Ascending aorta (tissue), 2 donors: Measurements from ENCODE around the gene NR2F2. TPM values are rescaled to one million over a fixed set of nuclear protein-coding genes. Genes with fewer than 3 reads are reported as not detected.

Source experiments
- DNase-seq, 2 donors: peaks; one replicate each; pipeline ENCODE4 v3.0.0-alpha.2; 2019; ENCODE audit warnings: low spot score in 2 of 2
- H3K27ac ChIP-seq, 2 donors: fragments of 200-600 bp; sonication (generic); one replicate each; pipeline ENCODE4 v1.5.1; 2016 to 2017; ENCODE audit warnings: mild to moderate bottlenecking in 1 of 2
- H3K27me3 ChIP-seq: fragments of 200-600 bp; sonication (generic); one replicate; pipeline ENCODE4 v1.5.1; 2017
- H3K36me3 ChIP-seq, 2 donors: fragments of 200-600 bp; sonication (generic); one replicate each; pipeline ENCODE4 v1.5.1; 2016
- H3K4me1 ChIP-seq, 2 donors: fragments of 200-600 bp; sonication (generic); one replicate each; pipeline ENCODE4 v1.5.1; 2016 to 2017; ENCODE audit warnings: mild to moderate bottlenecking in 1 of 2
- H3K4me3 ChIP-seq, 2 donors: fragments of 200-600 bp; sonication (generic); one replicate each; pipeline ENCODE4 v1.5.1; 2016 to 2017; ENCODE audit warnings: mild to moderate bottlenecking in 1 of 2
- H3K9me3 ChIP-seq, 2 donors: fragments of 200-600 bp; sonication (generic); one replicate each; pipeline ENCODE4 v1.5.1; 2016
- intact Hi-C: fragments of 100-400 bp; cut with DNase I; formaldehyde crosslinking; loops from one replicate; pipeline ENCODE4 v1.15.1; 2023
- total RNA-seq: library from RNA; depleted of rRNA; stranded (reverse); fragments of >200 nt; gene quantifications from one replicate; pipeline ENCODE4 v1.1.0, GENCODE V29; 2016
- TF ChIP-seq, protein P1 (sequence below), 3 experiments: fragments of 200-600 bp in 2 of 3; fragments of 450-650 bp in 1 of 3; sonication (generic) in 2 of 3; IDR thresholded peaks; one replicate each; pipeline ENCODE4 v1.5.1; 2016 to 2019; ENCODE audit warnings: antibody characterized with exemption in 3 of 3, mild to moderate bottlenecking in 1 of 3, moderate library complexity in 1 of 3

The NR2F2 gene
- total RNA-seq, 1 donor from 2014 or later = 126 TPM

DNA sequence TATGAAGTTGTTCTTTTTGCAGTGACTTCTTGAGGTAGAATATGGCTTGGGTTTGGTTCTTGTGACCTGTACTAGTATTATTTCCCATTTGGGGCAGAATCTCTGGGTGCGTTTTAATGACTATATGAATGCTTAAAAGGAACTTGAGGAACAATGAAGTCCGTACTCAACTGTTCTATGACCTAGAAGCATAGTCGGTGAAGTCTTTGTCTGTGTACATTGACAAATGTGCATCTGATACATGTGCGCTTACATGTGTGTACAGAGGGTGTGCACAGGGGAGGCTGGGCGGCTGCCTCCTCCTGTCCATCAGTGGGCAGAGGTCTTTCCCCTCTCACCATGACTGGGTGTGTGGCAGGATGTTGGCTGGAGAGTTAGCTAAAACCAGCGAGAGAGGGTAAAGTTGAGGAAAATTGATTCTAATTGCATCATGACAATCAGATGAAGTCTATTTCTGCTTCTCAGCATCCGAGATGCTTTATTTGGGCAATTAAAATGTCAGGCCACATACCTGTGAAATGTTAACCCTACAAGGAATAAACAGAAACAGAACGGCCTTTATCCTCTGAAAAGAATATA lies 1.0 kb upstream of the NR2F2 start:
- DNase-seq = peak in 1 of 2 donors; percentile 55
- H3K4me1 ChIP-seq = peaks cover 0 to 10% of the 10 kb centered on the region in 2 donors
- peak overlapping the region; percentile 95 for H3K4me3 ChIP-seq
- H3K27me3 ChIP-seq = no peaks in the 10 kb centered on the region
- H3K9me3 ChIP-seq = no peaks in the 10 kb centered on the region
- intact Hi-C loops = loop anchor here (2.0 to 10.0 kb wide), 4 partner anchors 15 to 1485 kb away; no protein-coding TSS in a partner anchor
- H3K27ac ChIP-seq = peak overlapping the region; percentile 88
- H3K36me3 ChIP-seq = peaks cover 4 to 12% of the 10 kb centered on the region in 2 donors
- TF ChIP-seq, protein P1, sequence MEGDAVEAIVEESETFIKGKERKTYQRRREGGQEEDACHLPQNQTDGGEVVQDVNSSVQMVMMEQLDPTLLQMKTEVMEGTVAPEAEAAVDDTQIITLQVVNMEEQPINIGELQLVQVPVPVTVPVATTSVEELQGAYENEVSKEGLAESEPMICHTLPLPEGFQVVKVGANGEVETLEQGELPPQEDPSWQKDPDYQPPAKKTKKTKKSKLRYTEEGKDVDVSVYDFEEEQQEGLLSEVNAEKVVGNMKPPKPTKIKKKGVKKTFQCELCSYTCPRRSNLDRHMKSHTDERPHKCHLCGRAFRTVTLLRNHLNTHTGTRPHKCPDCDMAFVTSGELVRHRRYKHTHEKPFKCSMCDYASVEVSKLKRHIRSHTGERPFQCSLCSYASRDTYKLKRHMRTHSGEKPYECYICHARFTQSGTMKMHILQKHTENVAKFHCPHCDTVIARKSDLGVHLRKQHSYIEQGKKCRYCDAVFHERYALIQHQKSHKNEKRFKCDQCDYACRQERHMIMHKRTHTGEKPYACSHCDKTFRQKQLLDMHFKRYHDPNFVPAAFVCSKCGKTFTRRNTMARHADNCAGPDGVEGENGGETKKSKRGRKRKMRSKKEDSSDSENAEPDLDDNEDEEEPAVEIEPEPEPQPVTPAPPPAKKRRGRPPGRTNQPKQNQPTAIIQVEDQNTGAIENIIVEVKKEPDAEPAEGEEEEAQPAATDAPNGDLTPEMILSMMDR (IDR thresholded peaks at IDR 0.05) = no peak

DNA sequence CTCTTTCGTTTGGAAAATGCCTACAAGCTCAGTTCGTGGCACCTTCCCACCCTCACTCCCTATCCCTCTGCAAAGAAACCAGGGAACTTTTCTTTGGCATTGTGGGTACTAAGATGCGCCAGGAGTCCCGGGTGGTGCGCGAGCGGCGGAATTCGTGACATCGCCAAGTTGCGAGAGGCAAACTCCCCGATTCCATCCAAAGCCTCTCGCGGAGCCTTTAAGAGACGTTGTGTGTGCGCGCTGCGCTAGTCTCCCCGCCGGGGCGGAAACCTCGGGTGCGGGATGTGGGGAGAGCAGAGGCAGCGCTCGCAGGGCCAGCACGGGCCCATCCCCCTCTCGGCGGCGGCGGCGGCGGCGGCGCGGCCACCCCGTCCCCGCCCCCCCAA lies 443 bp upstream of the NR2F2 start:
- TF ChIP-seq, protein P1 (IDR thresholded peaks at IDR 0.05) = no peak
- peak overlapping the region; percentile 88 for H3K27ac ChIP-seq
- H3K4me1 ChIP-seq = peaks cover 0 to 13% of the 10 kb centered on the region in 2 donors
- peak overlapping the region; percentile 95 for H3K4me3 ChIP-seq
- no peaks in the 10 kb centered on the region for H3K27me3 ChIP-seq
- H3K36me3 ChIP-seq = peaks cover 4 to 18% of the 10 kb centered on the region in 2 donors
- peak in 1 of 2 donors; percentile 86 for DNase-seq
- intact Hi-C loops = loop anchor here (1.0 to 10.0 kb wide), 6 partner anchors 9 to 1658 kb away; no protein-coding TSS in a partner anchor
- H3K9me3 ChIP-seq = no peaks in the 10 kb centered on the region

DNA sequence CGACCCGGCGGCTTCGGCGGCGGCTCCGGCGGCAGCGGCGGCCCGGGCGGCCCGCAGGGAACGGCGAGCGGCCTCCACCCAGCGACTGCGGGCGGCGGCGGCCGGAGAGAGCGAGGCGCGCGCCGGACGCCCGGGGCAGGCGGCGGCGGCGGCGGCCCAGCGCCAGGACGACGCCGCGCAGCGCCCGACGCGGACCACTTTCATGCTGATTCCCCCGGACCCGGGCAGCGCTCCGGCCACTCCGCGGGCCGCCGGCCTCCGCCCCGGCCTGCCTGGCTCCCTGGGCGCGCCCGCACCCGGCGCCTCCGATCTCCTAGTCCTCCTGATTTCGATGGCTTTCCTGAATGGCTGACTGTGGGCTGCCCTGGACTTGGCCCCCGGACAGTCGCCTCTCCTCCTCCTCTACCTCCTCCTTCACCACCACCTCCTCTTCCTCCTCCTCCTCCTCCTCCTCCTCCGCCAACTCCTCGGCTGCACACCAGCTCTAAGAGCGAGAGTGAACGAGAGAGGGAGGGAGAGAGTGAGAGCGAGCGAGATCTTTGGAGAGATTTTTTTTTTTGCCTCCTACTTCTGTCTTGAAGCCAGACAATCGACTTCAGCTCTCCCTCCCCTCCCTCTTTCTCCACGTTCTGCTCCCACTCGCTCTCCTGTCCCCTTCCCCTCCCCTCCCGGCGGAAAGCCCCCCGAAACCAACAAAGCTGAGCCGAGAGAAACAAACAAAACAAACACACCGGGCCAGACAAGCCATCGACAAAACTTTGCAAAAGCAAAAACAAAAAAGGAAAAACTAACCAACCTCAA lies 844 bp downstream of the NR2F2 start:
- peak overlapping the region; percentile 95 for H3K4me3 ChIP-seq
- H3K4me1 ChIP-seq = peaks cover 0 to 13% of the 10 kb centered on the region in 2 donors
- H3K27ac ChIP-seq = peak overlapping the region; percentile 91
- DNase-seq = peak in 1 of 2 donors; percentile 67
- no peaks in the 10 kb centered on the region for H3K27me3 ChIP-seq
- H3K9me3 ChIP-seq = no peaks in the 10 kb centered on the region
- H3K36me3 ChIP-seq = peaks cover 4 to 28% of the 10 kb centered on the region in 2 donors
- TF ChIP-seq, protein P1 (IDR thresholded peaks at IDR 0.05) = no peak
- intact Hi-C loops = loop anchor here (2.0 to 10.0 kb wide), 5 partner anchors 23 to 1659 kb away; no protein-coding TSS in a partner anchor

DNA sequence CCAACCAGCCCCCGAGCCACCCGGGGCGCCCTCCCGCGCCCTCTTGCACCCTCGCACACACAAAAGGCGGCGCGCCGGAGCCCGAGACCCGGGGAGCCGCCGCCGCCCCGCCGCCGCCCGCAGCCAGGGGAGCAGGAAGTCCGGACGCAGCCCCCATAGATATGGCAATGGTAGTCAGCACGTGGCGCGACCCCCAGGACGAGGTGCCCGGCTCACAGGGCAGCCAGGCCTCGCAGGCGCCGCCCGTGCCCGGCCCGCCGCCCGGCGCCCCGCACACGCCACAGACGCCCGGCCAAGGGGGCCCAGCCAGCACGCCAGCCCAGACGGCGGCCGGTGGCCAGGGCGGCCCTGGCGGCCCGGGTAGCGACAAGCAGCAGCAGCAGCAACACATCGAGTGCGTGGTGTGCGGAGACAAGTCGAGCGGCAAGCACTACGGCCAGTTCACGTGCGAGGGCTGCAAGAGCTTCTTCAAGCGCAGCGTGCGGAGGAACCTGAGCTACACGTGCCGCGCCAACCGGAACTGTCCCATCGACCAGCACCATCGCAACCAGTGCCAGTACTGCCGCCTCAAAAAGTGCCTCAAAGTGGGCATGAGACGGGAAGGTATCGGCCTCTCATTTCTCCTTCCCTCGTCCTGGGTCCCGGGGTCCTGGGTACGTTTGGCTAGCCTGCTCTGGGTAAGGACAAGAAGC lies 1.6 kb downstream of the NR2F2 start:
- H3K27me3 ChIP-seq = no peaks in the 10 kb centered on the region
- H3K9me3 ChIP-seq = no peaks in the 10 kb centered on the region
- peaks cover 4 to 30% of the 10 kb centered on the region in 2 donors for H3K36me3 ChIP-seq
- peak in 1 of 2 donors; percentile 67 for DNase-seq
- peak overlapping the region; percentile 95 for H3K4me3 ChIP-seq
- TF ChIP-seq, protein P1 (IDR thresholded peaks at IDR 0.05) = no peak
- intact Hi-C loops = loop anchor here (2.0 to 10.0 kb wide), 5 partner anchors 23 to 1660 kb away; no protein-coding TSS in a partner anchor
- H3K27ac ChIP-seq = peak overlapping the region; percentile 91
- peaks cover 0 to 13% of the 10 kb centered on the region in 2 donors for H3K4me1 ChIP-seq

DNA sequence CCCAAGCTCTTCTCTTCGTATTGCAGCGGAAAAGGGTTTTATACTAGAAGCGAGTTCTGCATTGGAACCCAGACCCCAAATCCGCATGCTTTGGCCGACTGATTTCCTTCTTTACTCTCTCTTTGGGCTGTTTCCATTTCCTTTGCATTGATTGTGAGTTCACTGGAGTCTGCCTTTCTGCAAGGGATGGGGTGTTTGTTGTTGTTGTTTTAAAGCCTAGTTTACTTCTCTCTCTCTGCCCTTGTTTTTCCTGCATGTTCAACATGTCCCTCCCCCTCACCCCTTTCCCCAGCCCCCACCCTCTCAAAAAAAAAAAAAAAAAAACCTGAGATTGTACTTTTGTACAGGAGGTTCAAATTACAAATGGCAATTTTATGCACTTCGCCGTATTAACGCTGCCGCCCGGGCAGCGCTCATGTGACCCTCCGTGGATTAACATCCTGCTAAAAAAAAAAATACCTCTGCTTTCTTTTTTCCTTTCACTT lies 2.2 kb downstream of the NR2F2 start:
- Histone ChIP-seq H3K27me3 (no peaks in the 10 kb centered on the region), H3K36me3 (peaks cover 4 to 34% of the 10 kb centered on the region in 2 donors), H3K9me3 (no peaks in the 10 kb centered on the region), H3K27ac (peak overlapping the region; percentile 91), H3K4me1 (peaks cover 0 to 11% of the 10 kb centered on the region in 2 donors), H3K4me3 (peak overlapping the region; percentile 95)
- no peak for DNase-seq
- intact Hi-C loops = loop anchor here (5.0 to 10.0 kb wide), 4 partner anchors 458 to 1660 kb away; no protein-coding TSS in a partner anchor
- TF ChIP-seq, protein P1 (IDR thresholded peaks at IDR 0.05) = no peak
